Hematopoietic multipotent progenitor cell (in vitro differentiated cells): Measurements from ENCODE around the gene CACNG4. TPM values are rescaled to one million over a fixed set of nuclear protein-coding genes. Genes with fewer than 3 reads are reported as not detected.

Experiments
- DNase-seq, 3 donors: peaks; one replicate each; pipeline ENCODE4 v3.0.0-alpha.2; 2011 to 2015; ENCODE audit warnings: low read depth in 2 of 3, low spot score in 2 of 3
- total RNA-seq: library from RNA; depleted of rRNA; stranded (reverse); fragments of >200 nt; gene quantifications from one replicate; pipeline ENCODE4 v1.2.3, GENCODE V29; 2012

The CACNG4 gene
- total RNA-seq, 1 donor: not detected

DNA sequence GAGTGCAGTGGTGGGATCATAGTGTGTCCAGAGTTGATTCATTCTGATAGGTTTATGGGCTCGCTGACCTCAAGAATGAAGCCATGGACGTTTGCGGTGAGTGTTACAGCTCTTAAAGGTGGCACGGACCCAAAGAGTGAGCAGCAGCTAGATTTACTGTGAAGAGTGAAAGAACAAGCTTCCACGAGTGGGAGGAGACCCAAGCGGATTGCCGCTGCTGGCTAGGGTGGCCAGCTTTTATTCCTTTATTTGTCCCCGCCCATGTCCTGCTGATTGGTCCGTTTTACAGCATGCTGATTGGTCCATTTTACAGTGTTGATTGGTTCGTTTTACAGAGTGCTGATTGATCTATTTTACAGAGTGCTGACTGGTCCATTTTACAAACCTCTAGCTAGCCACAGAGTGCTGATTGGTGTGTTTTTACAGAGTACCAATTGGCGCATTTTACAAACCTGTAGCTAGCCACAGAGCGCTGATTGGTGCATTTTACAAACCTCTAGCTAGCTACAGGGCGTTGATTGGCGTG, 17.5 kb downstream of the CACNG4 start:
- DNase-seq: no peak

DNA sequence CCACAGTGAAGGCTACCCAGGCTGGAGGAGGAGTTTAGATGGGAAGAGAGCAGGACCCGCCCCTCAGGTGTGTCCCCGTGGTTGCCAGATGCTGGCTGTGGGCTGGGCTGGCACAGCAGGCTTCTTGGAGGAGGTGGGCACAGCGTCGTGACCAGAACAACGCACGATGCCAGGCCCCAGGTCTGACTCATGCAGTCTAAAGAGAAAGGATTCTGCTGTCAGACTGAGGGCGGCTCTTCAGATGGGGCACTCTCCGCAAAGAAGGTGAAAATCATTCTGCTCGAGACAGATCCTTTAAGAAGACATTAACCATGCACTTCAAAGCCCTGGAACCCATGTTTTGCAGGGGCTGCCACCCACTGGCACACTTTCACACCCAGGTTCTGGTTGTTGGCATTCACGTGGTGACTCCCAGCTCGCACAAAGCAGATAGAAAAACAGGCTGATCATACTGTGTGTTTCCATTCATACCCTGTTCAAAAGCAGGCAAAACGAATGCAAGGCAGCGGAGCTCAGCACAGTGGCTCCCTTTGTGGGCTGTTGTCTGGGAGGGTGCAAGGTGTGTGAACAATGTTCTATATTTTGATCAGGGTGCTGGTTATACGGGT, 19.0 kb downstream of the CACNG4 start:
- DNase-seq: no peak

- no peak for DNase-seq
Measured at GRCh38 chr17:66984730-66985129, 20.2 kb downstream of the CACNG4 start.

GRCh38 chr17:66985338-66986237, 21.1 kb downstream of the CACNG4 start:
- DNase-seq: no peak

- DNase-seq: no peak
Measured at GRCh38 chr17:66986659-66987058, 22.2 kb downstream of the CACNG4 start.

GRCh38 chr17:66987059-66987616, 22.6 kb downstream of the CACNG4 start:
- DNase-seq: no peak

DNA sequence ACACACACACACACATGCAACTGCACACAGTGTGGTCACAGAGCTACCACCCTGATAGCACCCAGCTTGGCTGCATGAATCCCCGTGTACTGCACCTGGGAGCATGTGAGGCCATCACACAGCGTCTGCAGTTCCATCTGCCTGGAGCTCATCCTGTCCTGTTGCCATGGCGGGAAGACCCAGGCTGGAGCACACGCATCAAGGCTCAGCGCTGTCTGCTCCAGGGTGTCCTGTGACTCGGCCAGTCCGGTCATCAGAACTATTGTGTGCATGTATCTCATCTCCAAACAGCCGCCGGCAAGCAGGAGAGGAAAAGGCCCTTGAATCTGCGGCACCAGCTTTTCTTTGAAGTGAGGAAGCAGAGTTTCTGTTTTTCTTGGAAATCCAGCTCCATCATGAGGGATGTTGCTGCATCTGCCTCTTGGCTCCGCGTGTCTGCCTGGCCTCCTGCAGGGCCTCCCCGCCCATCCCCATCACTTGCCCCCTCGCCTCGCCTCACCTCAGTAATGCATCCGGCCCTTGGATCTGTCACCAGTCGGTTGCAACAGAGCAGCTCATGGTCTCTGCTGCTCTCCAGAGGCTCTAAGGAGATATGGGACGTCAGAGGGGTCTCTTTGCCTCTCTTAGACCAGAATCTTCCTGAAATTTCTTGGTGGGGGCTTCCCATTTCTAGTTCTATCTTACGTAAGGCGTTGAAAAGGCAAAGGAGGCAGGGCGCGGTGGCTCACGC, 23.7 kb downstream of the CACNG4 start:
- DNase-seq: no peak

- DNase-seq: no peak
Measured at GRCh38 chr17:66989076-66989475, 24.6 kb downstream of the CACNG4 start.

DNA sequence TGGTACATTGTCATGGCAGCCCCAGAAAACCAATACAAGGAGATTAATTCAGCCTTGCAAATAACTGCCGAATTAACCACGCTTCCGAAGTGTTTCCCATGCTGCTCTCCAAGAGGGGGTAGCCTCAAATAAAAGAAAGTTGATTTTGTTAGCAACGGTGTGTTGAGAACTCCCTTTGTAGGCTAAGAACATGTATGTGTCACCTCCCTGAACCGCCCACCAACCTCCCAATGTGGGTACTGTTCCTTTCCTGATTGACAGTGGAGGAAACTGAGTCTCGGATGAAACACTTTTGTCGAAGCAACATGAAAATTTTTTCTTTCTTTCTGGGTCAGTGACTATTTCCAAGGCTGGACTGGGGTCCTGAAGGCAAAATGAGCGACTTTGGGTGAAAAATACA, 25.1 kb downstream of the CACNG4 start:
- DNase-seq: no peak

GRCh38 chr17:66990047-66990446, 25.5 kb downstream of the CACNG4 start:
- DNase-seq: no peak

GRCh38 chr17:66992911-66993442, 28.5 kb downstream of the CACNG4 start:
- DNase-seq: no peak

GRCh38 chr17:66994361-66994760, 29.9 kb downstream of the CACNG4 start:
- DNase-seq: no peak

DNA sequence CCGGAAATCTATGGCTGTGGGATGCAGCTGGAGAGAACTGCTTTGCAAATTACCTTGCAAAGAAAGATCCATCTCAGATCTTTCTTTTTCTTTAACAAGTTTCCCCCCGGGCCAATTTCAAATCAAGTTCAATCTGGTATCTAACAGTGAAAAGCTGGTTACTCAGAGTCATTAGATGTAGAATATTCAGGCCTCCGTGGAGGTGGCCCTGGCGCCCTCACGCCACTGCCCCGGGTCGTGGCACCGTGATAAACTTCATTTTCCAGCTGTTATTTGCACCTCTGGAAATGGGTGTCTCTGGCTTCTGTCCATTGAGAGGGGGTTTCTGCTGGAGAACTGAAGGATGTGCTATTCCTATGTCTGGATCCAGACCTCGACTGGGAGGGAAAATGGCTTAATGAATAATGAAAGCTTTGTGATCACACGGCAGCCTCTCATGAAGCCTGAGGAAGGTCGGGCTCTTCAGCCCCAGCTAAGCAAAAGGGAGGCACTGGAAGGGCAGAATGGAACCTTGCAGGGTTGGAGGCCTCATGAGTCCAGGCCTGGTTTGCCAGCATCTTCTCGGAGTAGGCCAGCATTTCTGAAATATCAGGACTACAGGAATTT, 30.5 kb downstream of the CACNG4 start:
- DNase-seq: no peak

DNA sequence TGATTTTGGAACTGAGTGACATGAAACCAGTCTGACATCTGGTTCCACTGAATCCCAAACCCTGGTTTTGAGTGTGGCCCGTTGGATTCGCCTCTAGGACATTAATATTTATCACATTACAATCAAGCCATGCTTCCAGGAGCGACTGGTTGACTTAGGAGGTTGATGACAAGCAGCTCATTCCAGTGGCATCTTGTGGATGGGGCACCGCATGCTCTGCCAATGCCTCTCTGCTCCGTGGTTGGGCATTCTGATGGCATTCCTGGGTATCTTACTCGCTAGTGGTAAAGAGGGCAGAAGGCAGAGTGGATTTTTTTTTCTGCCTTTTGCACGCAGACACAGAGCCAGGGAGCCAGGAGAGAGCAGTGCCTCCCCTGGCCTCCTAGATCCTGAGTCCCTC, 31.4 kb downstream of the CACNG4 start:
- DNase-seq: no peak

DNA sequence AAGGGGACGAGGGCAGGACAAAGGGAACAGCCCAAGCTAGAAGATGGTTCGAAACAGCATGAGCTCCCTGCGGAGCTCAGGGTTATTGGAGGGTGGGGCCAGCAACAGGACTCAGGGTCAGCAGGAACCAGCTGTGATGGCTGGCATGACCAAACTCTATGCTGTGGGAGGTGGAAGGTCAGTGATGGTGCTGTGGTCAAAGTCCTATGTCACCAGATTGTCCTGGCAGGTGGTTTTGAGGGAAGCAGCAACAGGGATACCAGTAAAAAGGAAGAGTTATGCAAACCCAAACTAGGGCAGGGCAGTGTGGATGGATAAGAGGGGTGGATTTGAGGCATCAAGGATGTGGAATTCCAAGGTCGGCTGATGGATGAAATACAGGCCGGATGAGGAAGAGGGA, 32.4 kb downstream of the CACNG4 start:
- no peak for DNase-seq

GRCh38 chr17:67003231-67003630, 38.7 kb downstream of the CACNG4 start:
- DNase-seq: no peak

DNA sequence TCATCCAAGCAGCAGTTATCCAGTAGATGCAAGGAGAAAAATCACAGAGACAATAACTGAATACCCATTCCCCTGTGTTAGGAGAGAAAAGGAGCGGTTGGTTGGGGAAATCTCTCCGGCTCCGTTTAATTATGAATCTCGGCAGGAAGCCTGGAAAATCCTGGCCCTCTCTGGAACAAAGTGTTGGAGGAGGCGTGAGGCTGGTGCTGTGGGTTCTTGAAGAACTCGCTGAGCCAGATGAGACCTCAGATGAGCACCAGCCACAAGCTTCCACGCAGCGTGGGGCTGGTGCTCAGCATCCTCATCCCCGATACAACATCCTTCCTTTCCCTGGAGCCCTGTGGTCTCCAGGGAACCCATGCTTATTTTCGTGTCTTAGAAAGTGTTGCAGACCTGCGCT, 39.7 kb downstream of the CACNG4 start:
- no peak for DNase-seq

DNA sequence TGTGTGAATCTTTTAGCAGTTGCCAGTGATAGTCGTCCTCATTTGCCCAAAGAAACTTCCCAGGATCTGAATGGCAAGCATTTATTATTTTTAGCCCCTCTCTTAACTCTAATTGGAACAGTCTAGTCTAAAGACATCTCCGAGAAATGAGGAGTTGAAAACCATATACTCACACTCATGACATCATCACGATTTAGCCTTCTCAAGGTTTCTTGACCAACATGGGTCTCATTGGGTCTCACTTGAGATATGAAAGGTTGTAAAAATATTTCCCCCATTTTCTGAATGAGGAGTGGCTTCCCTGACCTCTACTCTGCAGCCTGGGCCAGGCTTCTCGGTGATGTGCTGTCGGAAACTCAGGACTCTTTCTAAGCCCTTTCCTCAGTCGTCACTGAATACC, 42.8 kb downstream of the CACNG4 start:
- DNase-seq: no peak

GRCh38 chr17:67008101-67008500, 43.6 kb downstream of the CACNG4 start:
- no peak for DNase-seq

DNA sequence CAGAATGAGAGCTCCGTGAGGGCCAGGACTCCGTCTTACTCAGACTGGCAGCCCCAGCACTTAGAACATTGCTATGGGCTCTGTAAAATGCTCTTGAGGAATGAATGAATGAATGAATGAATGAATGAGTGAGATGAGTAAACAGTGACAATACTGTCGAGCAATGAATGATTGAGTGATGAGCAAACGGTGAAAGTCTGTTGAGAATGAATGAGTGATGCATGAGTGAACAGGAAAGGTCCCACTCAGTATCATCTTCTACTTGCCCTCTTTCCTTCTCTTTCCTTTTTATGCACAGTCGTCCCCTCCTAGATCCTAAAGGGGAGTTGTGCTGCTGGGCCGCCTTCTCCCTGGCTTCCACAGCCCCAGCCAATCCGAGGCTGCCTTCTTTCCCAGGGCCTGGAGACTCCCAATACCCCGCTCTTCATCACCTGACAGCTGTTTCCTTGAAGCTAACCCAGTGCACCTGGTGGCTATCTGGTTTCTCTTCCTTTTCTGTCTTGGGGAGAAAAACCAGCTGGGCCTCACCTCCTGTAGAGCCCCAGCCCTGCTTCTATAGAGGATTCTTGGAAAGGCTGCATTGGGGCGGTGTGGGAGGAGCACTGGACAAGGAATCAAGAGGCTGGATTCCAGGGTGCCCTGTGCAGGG, 47.1 kb downstream of the CACNG4 start:
- DNase-seq: no peak
